HG02759 (cell line): Measurements from ENCODE around the gene MAPK8IP1.
"Not testable (repeated sequence)": the region's sequence is repeated elsewhere in the genome, so short reads cannot be mapped to it uniquely, and the experiment has no call there.

ENCODE experiments used
- ATAC-seq: cut with Tn5 transposase; IDR thresholded peaks from one replicate; pipeline ENCODE4 v1.9.1; 2021; ENCODE audit warnings: mild to moderate bottlenecking, moderate library complexity; ENCODE audit not compliant: unreplicated experiment

The MAPK8IP1 gene

DNA sequence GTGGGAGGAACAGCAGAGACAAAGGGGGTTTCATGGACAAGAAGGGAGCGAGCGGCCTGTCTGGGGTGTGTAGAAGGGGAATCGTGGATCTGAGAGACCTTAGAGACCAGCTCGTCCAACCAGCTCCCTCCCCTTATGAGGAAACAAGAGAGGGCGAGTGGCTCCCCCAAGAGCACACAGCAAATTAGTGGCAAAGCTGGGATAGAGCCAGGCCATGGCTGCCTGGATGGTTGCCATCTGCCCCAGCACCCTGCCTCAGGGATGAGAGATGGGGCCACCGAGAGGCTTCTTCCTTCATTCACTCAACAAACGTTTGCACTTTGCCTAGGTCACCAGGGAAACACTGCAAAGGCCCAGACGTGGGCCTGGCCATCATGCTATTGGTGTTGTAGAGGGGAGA lies 4.1 kb downstream of the MAPK8IP1 start:
- ATAC-seq, result no peak

DNA sequence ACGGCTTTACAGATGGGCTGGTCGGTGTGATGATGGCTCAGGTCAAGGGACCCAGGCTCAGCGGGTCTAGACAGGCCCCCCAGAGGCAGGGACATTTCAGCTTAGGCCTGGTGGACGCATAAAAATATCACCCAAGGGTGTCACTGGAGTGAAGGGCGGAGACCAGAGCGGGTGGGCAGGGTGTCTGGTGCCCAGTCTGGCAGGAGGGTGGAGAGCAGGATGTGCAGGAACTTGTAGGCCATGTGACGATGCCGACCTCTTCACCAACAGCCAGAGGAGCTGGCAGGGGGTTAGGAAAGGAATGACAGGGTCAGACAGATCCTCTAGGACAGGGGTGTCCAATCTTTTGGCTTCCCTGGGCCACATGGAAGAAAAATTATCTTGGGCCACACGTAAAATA lies 4.5 kb downstream of the MAPK8IP1 start:
- no peak for ATAC-seq

DNA sequence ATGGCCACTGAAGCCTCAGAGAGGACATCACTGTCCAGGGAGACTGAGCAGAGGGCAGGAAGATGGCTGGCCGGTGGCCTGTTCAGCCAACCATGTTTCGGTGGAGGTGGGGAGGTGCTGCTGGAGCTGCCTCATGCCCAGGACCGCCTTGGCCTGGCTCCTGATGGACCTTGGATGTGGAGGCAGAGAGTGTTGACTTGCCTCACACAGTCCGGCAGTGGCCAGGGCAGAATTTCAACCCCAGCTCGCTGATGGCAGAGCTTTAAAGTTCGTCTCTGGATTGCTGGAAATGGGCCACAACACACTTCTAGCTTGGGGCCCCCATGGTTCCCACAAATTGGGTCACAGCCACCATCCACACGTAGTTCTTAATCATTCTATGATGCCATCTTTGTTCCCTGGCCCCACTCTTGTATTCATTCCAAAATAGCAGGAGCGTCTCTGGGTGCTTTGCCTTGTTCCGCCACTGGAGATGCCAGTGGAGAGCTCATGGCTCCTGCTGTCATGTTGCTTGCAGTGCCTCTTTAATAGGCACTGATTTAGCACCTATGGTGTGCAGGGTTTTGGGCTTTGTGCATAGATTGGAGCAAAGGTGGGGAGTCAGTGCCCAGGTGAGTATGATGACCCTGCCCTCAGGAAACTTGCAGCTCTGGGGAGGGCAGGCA lies 5.6 kb downstream of the MAPK8IP1 start:
- no peak for ATAC-seq

DNA sequence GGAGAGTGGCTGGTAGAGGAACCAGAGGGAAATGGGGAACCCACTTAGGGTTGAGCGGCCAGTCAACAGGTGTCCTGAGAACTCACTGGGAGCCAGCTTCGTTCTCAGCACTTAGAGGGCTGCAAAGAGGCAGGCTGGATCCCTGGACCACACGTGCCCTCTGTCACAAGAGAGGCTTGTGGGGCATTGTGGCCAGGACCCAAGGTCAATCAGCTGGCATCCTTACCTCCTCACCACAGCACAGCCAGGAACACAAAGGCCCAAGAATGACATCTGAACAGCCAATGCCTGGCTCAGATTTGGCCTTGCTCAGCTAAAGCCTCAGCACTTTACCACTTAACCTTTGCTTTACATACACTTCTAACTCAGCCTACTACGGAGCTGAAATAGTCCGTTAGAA lies 7.4 kb downstream of the MAPK8IP1 start:
- no peak for ATAC-seq

DNA sequence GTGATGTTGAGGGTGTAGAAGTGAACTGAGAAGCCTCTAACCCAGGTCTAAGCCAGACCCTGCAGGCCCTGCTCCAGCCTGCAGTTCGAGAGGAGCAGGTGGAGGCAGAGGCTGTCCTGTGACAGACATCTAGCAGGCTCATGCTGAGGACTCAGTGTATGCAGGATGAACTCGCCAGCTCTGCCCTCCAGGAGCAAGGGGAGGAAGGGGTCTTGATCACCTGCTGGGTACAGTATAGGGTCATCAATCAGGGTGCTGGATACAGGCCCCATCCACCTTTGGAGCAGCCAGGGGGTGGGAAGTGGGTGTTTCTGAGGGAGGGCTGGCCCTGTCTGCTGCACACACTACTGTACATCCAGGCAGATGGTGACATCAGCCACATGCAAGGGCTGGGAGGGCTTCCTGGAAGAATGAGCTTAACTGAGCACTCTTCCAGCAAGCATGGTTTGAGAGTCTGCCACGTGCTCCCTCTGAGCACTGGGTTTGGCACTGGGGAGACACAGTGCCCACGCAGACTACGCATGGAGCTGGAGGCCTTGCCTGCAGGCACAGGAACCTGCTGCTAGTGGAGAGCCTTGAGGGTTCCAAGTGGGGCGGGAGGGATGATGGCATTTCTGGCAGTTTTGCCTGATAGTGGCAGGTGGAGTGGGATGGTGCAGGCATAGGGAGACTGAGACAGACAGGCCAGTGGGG lies 9.2 kb downstream of the MAPK8IP1 start:
- ATAC-seq, result no peak

DNA sequence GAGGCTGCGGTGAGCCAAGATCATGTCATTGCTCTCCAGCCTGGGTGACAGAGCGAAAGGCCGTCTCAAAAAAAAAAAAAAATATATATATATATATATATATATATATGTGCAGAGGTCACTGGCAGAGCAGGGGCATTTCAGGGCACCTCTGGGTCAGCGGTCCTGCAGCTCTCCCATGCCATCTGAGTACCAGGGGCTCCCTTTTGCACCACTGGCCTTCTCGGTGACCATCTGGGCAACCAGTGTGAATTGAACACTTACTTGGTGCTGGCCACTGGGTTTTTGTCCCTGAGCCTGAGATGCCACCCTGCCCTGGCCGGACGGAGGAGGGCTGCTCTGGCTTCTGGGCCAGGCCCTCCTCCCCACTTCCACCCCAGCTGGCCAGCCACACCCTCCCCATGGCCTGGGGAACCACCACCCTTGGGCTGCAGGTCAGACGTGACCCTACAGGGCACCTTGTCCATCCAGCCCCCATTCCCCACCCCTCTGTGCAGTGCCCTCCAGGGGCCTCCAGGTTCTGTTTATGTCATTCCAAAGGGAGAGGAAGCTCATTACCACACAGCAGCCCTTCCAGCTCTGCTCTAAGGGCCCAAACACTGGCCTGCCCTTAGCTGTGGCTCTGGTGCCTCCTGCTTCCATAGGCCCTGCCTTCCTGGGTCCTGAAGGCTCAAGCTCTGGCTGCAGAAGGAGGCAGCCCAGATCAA lies 10.3 kb downstream of the MAPK8IP1 start:
- ATAC-seq, result no peak

DNA sequence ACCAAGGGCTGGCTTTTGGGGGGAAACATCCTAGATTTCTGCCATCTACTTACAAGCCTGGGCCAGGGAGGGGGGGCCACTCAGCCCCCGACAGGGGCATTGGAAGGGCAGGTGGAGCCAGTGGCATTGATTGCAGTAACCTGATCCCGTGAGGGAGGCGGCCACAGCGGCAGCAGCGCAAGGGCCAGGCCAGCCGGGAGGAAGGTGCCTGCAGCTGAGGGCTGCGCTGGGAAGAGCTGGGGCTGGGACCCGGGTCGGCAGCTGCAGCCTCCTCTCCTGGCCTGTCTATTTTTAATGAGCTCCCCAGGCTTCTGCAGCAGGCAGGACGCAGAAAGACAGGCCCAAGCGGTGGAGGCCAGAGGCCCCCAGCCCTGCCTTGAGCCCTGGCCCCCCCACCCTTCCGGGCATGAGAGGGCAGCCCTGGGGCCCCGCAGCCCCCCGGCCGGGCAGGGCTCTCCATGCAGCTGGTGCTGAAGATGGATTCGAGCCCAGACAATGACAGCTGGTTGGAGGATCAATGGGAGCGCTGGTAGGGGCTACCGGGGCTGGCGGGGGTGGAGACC lies 11.1 kb downstream of the MAPK8IP1 start:
- no peak for ATAC-seq

DNA sequence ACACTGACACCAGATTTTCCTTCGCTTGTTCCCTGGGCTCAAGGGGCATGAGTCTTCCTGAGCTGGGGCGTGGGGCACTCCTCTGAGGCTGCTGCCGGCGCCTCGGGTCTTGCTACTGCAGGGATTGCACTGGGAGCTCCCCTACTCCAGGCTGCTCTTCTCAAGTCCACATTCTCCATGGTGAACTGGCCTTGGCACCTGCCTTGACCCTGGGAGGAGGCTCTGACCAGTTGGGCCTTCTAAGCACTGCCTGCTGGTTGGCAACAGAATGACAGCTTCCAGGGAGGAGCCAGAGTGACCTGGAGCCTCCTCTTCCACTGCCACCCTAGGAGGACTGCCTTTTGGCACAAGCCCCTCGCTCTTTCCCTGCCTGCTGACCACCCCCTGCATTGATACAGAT lies 12.1 kb downstream of the MAPK8IP1 start:
- ATAC-seq, result no peak

DNA sequence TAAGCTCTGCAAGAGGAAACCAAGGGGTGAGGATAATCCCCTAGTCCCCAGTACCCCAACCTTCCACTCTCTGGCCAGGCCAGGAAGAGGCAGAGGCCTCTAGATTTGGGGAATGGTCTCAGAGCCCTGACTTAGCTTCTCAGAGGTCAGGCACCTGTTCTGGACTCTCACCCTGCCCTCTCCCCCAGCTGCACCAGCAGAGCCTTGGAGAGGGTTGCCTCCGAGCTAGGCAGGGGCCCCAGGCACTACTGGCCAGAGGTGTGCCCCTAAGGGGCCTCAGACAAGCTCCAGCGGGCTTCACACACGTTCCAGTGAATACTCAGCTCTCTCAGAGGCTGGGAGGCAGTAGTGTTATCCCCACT lies 13.6 kb downstream of the MAPK8IP1 start:
- ATAC-seq, result no peak

DNA sequence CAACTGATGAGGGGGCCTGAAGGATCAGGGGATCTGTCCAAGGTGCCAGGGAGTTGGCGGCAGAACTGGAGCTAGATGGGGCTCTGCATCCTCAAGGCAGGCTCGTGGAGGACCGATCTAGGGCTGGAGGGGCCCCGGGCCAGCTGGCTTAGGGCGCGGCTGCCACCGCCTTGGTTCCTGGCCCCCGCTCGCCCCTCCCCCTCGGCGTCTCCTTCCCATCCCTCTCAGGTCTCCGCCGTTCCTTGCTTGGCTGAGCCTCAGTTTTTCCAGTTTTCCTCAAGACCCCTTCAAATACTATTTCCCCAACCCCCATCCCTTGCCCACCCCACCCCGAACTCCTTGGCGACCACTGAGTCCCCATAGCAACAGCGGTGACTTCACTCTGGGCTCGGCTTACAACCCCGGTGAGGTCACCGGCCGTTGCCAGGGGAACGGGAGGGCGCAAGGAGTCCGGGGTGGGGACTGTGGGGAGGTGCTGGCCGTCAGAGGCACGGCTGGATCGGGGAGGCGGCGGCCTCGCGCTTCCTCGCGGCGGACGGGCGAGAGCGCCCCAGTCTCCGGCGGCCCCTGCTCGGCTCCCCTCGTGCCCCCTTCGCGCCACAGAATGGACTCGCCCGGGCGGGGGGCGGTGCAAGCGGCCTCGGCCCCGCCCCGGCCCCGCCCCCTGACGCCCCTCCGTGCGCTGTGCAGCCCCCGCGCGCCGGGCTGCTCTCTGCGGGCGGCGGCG lies 14.2 kb downstream of the MAPK8IP1 start:
- ATAC-seq, result peak; percentile 80

DNA sequence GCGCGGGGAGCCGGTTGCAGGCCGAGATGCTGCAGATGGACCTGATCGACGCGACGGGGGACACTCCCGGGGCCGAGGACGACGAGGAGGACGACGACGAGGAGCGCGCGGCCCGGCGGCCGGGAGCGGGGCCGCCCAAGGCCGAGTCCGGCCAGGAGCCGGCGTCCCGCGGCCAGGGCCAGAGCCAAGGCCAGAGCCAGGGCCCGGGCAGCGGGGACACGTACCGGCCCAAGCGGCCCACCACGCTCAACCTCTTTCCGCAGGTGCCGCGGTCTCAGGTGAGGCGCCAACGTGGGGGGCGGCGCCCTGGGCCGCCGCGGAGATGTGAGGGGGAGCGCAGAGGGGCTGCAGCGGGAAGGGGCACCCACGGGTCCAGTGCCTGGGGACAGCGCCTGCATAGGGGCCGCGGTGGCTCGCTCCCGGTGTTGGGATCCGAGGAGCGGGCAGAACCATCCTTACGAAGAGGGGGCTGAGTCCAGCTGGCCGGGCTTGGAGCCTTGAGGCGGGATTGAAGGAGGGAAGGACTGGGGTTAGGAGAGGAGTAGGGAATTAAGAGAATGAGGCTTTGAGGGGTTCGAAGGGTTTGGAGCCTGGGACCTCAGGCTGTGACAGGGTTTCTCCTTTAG lies 14.8 kb downstream of the MAPK8IP1 start:
- ATAC-seq, result peak; percentile 29

DNA sequence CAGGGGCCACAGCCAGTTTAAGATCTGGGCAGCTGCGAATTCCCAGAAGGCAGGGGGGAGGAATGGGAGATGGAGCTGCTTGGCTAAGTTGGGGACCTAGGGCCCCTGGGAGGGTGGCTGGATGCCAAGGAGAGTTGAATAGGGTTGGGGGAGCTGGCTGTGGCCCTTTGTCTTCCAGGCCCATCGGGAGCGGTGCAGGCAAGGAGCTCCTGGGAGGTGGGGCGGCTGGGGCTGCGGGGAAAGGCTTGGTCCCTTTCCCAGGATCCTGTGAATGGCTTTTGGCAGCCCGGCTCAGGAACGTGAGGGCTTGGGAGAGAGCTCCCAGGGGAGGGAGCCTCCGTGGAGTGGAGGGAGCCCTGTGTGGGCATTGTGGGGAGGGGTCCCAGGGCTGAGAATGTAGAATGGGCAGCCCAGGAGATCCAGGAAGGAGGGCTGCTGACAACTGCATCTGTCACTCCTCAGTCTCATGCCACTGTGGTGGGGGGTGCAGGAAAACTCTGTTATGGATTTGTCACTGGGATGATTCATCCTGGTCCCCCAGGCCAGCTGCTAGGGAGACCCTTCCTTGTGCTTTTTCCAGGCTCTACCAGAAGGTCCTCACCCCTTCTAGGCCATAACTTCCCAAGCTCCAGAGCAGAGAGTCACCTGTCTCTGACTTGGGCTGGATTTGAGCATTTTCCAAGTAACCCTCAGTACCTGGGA lies 15.6 kb downstream of the MAPK8IP1 start:
- ATAC-seq, result no peak

DNA sequence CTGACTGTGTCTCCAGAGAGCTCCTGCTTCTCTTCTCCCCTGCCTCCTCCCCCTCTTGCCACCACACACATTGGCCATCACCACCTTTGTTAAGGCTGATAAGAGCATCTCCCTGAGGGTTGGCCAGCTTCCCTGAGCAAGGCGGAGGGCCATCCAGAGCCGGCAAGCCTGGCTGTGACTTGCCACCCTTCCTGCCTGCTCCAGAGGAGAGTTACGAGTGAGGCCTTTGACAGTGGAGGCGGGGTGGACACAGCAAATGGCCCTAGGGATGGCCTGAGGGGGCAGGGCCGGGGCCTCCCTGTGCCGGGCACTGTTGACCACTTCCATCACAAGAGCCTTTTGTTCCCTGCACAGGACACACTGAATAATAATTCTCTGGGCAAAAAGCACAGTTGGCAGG lies 16.2 kb downstream of the MAPK8IP1 start:
- ATAC-seq, result no peak

DNA sequence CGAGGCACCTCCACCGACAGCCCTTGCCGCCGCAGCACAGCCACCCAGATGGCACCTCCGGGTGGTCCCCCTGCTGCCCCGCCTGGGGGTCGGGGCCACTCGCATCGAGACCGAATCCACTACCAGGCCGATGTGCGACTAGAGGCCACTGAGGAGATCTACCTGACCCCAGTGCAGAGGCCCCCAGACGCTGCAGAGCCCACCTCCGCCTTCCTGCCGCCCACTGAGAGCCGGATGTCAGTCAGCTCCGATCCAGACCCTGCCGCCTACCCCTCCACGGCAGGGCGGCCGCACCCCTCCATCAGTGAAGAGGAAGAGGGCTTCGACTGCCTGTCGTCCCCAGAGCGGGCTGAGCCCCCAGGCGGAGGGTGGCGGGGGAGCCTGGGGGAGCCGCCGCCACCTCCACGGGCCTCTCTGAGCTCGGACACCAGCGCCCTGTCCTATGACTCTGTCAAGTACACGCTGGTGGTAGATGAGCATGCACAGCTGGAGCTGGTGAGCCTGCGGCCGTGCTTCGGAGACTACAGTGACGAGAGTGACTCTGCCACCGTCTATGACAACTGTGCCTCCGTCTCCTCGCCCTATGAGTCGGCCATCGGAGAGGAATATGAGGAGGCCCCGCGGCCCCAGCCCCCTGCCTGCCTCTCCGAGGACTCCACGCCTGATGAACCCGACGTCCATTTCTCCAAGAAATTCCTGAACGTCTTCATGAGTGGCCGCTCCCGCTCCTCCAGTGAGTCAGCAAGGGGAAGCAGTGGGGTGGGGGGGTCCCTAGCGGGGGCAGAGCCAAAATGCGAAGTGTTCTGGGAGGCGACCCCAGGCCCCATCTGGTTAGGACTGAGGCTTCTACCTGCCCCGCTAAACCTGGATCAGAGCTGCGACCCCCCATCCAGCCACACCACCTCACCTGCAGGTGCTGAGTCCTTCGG lies 17.3 kb downstream of the MAPK8IP1 start:
- no peak for ATAC-seq

DNA sequence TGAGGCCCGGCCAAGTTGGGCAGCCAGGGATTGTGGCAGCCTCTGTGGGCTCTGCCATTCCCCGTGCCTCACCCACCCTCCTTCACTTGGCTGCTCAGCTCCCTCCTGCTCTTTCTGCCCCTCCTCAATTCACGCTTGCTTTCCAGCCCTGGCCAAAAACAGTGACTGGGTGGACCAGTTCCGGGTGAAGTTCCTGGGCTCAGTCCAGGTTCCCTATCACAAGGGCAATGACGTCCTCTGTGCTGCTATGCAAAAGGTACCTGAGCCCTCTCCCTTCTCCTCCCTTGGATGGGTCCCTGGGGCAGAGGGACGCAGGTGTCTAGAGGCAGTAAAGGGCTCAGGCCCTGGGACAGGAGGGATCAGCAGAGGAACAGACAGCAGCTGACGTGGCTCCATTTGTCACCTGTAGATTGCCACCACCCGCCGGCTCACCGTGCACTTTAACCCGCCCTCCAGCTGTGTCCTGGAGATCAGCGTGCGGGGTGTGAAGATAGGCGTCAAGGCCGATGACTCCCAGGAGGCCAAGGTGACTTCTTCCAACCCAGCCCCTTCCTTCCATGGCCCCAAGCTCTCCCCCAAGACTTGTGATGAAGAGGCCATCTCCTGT lies 19.0 kb downstream of the MAPK8IP1 start:
- no peak for ATAC-seq

DNA sequence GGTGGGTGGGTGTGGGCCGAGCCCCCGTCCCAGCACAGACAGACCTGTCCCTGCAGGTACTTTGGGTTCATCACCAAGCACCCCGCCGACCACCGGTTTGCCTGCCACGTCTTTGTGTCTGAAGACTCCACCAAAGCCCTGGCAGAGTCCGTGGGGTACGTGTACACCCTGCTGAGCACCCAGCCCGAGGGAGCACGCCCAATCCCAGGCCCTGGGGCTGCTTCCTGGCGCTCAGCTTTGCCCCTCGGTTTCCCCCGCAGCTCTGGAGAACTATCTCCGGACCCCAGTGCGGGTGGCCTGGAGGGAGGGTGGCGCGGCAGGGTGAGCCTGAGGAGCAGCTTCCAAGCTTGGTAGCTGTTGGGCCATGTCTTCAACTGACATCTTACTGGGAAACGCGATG lies 19.6 kb downstream of the MAPK8IP1 start:
- no peak for ATAC-seq

DNA sequence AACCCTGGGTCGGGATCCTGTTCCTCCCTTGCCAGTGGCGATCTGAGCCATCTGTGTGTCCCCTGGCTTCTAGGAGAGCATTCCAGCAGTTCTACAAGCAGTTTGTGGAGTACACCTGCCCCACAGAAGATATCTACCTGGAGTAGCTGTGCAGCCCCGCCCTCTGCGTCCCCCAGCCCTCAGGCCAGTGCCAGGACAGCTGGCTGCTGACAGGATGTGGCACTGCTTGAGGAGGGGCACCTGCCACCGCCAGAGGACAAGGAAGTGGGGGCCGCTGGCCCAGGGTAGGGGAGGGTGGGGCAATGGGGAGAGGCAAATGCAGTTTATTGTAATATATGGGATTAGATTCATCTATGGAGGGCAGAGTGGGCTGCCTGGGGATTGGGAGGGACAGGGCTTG lies 20.1 kb downstream of the MAPK8IP1 start:
- not testable (repeated sequence) for ATAC-seq

DNA sequence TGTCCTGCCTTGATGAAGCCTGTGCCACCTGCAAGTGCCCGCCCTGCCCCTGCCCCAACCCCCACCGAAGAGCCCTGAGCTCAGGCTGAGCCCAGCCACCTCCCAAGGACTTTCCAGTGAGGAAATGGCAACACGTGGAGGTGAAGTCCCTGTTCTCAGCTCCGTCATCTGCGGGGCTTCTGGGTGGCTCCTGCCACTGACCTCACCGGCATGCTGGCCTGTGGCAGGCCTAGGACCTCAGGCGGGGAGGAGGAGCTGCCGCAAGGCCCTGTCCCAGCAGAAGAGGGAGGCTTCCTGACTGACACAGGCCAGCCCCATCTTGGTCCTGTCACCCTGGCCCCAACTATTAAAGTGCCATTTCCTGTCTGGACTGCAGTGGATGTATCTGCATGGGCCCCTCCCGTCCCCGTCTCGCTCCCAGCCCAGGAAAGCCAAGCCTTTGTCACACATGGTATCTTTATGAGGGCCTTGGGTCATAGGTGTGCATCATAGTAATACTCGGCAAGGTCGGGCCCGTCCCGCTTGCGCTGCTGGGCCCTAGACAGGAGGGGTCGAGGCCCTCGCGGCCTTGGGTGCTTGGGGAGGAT lies 20.7 kb downstream of the MAPK8IP1 start:
- no peak for ATAC-seq
